Measurements from ENCODE around the gene FBXL16. TPM values are rescaled to one million over a fixed set of nuclear protein-coding genes. Genes with fewer than 3 reads are reported as not detected.
A peak's percentile ranks its signal among the peaks of the same experiment; 100 is the strongest.

Gene FBXL16
- total and polyA plus RNA-seq, 2 experiments from 2014 or later: 8.9 to 12.6 TPM

DNA sequence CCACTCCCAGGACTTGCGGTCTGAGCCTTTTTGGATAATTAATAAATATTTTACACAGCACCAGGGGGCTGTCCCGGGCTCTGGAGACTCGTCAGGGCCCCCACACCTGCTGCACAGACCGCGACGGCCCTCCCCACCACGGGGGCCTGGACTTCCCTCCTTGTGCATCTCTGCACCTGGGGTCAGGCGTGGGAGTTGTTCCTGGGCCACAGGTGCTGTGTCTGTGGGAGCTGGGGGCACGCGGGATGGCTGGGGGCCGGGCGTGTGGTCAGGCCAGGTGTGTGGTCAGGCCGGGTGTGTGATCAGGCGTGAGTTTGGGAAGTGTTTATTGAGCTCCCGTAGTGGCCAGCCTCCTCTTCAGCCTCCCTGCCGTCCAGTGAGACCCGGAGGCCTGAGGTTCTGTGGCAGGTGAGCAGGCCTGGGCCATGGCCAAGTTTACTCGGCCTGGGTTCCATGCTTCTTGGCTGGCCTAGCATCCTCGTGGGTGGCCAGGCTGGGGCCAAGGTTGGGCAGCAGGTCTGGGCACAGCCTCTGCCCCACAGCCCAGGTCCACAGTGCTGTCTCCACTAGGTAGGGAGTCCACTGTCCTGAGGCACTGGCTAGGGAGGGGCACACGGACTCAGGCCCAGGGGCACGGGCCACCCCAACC lies 27.3 kb downstream of the FBXL16 start (continued):
- no peak for TF ChIP-seq EZH2phosphoT487 (IDR thresholded peaks at IDR 0.05; ENCODE audit: unreplicated experiment)
- TF ChIP-seq, protein P1, sequence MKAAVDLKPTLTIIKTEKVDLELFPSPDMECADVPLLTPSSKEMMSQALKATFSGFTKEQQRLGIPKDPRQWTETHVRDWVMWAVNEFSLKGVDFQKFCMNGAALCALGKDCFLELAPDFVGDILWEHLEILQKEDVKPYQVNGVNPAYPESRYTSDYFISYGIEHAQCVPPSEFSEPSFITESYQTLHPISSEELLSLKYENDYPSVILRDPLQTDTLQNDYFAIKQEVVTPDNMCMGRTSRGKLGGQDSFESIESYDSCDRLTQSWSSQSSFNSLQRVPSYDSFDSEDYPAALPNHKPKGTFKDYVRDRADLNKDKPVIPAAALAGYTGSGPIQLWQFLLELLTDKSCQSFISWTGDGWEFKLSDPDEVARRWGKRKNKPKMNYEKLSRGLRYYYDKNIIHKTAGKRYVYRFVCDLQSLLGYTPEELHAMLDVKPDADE (IDR thresholded peaks at IDR 0.05): no peak

DNA sequence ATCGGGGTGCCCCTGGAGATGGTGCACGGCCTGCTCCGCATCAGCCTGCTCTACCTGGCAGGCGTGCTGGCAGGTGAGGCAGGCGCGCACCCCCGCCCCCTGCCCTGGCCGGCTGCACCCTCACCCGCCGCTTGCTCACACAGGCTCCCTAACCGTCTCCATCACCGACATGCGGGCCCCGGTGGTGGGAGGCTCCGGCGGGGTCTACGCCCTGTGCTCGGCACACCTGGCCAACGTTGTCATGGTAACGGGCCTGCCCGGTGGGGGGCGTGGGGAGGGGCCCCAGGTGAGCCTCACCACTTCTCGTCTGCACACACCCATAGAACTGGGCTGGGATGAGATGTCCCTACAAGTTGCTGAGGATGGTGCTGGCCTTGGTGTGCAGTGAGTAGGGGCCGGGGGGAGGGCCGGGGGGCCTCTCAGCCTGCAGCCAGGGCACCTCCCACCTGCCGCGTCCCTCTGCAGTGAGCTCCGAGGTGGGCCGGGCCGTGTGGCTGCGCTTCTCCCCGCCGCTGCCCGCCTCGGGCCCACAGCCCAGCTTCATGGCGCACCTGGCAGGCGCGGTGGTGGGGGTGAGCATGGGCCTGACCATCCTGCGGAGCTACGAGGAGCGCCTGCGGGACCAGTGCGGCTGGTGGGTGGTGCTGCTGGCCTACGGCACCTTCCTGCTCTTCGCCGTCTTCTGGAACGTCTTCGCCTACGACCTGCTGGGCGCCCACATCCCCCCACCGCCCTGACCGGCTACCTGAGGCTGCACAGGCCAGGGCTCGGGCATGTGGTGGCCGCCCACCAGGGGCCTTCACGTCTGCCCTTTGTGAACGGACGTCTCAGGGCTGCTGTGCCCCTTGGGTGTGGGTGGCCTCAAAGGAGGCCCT lies 28.0 kb downstream of the FBXL16 start:
- Histone ChIP-seq H3K4me1 (ENCODE audit: insufficient read depth) (peaks cover 11% of the 10 kb centered on the region; the same call in 1 of the 2 replicates), H3K27me3 (ENCODE audit: insufficient read depth) (no peaks in the 10 kb centered on the region), H3K36me3 (ENCODE audit: insufficient read depth) (no peaks in the 10 kb centered on the region; the same call in 1 of the 2 replicates), H2AFZ (no peak overlapping the region), H3K79me2 (replicated peaks; ENCODE audit: insufficient read depth) (peaks cover 9% of the 10 kb centered on the region; the same call in 1 of the 2 replicates), H3F3A (replicated peaks; ENCODE audit: low read depth) (peaks cover 33% of the 10 kb centered on the region), H3K9me2 (ENCODE audit: insufficient read depth) (no peaks in the 10 kb centered on the region), H3K4me3 (peak overlapping the region; percentile 48), H3K4me2 (peak overlapping the region; percentile 74), H3K27ac (ENCODE audit: low read depth) (no peak overlapping the region), H4K20me1 (replicated peaks; ENCODE audit: insufficient read depth) (peaks cover 17% of the 10 kb centered on the region)
- ATAC-seq (peak; percentile 21), DNase-seq (ENCODE audit: low spot score) (peak; percentile 77)
- no peaks in the 10 kb centered on the region; the same call in 1 of the 3 replicates for H3K9me3 Mint-ChIP-seq
- H3K4me3 Mint-ChIP-seq: peak overlapping the region; percentile 36; the same call in 1 of the 3 replicates
- H3K4me1 Mint-ChIP-seq: peaks cover 31% of the 10 kb centered on the region
- H3K27ac Mint-ChIP-seq: no peak overlapping the region
- TF ChIP-seq EZH2 (IDR thresholded peaks at IDR 0.05; ENCODE audit: low read depth, unreplicated experiment): no peak
- TF ChIP-seq, protein P2, sequence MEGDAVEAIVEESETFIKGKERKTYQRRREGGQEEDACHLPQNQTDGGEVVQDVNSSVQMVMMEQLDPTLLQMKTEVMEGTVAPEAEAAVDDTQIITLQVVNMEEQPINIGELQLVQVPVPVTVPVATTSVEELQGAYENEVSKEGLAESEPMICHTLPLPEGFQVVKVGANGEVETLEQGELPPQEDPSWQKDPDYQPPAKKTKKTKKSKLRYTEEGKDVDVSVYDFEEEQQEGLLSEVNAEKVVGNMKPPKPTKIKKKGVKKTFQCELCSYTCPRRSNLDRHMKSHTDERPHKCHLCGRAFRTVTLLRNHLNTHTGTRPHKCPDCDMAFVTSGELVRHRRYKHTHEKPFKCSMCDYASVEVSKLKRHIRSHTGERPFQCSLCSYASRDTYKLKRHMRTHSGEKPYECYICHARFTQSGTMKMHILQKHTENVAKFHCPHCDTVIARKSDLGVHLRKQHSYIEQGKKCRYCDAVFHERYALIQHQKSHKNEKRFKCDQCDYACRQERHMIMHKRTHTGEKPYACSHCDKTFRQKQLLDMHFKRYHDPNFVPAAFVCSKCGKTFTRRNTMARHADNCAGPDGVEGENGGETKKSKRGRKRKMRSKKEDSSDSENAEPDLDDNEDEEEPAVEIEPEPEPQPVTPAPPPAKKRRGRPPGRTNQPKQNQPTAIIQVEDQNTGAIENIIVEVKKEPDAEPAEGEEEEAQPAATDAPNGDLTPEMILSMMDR (conservative IDR thresholded peaks at IDR 0.05; ENCODE audit: low read depth in 2 of 2): no peak
- no peak for TF ChIP-seq JUNB (IDR thresholded peaks at IDR 0.05; ENCODE audit: unreplicated experiment)
- TF ChIP-seq NANOG (IDR thresholded peaks at IDR 0.05; ENCODE audit: borderline replicate concordance): no peak
- H3K27me3 Mint-ChIP-seq (ENCODE audit: insufficient read depth, low read depth, poor library complexity): peaks cover 20% of the 10 kb centered on the region
- peaks cover 23% of the 10 kb centered on the region for H3K36me3 Mint-ChIP-seq (ENCODE audit: low read depth)

DNA sequence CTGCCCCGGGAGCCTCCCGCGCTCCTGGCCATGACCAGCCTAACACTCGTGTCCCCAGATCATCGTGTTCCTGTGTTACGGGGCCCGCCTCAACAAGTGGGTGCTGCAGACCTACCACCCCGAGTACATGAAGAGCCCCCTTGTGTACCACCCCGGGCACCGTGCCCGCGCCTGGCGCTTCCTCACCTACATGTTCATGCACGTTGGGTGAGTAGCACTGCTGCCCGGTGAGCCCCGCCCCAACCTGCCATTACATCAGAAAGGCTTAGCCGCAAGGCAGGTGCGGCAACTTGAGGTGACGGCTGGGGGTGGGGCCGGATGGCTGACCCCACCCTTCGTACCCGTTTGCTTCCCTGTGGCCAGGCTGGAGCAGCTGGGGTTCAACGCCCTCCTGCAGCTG lies 28.7 kb downstream of the FBXL16 start:
- TF ChIP-seq EZH2phosphoT487 (IDR thresholded peaks at IDR 0.05; ENCODE audit: unreplicated experiment) (no peak), ZNF114 (CRISPR knock-in tag; IDR thresholded peaks at IDR 0.05) (no peak), POLR2AphosphoS5 (IDR thresholded peaks at IDR 0.05; ENCODE audit: low read depth) (peak; percentile 20; the same call in 1 of the 2 replicates)

More for the DNA sequence above, 28.7 kb downstream of the FBXL16 start:
- no peak overlapping the region for H2AFZ ChIP-seq
- peak overlapping the region; percentile 74 for H3K4me2 ChIP-seq
- ATAC-seq: peak; percentile 5
- DNase-seq (ENCODE audit: low spot score): peak; percentile 54
- Mint-ChIP-seq H3K27me3 (ENCODE audit: insufficient read depth, low read depth, poor library complexity) (peaks cover 17% of the 10 kb centered on the region), H3K9me3 (no peaks in the 10 kb centered on the region; the same call in 1 of the 3 replicates), H3K4me3 (peak overlapping the region; percentile 36; the same call in 2 of the 3 replicates), H3K4me1 (peaks cover 27% of the 10 kb centered on the region), H3K27ac (no peak overlapping the region; the same call in 1 of the 2 replicates), H3K36me3 (ENCODE audit: low read depth) (peaks cover 17% of the 10 kb centered on the region)
- H3K4me3 ChIP-seq: peak overlapping the region; percentile 48
- H3K79me2 ChIP-seq (replicated peaks; ENCODE audit: insufficient read depth): peaks cover 9% of the 10 kb centered on the region; the same call in 1 of the 2 replicates
- peaks cover 27% of the 10 kb centered on the region for H3F3A ChIP-seq (replicated peaks; ENCODE audit: low read depth)
- peaks cover 10% of the 10 kb centered on the region for H4K20me1 ChIP-seq (replicated peaks; ENCODE audit: insufficient read depth)
- no peaks in the 10 kb centered on the region for H3K27me3 ChIP-seq (ENCODE audit: insufficient read depth)
- peaks cover 11% of the 10 kb centered on the region; the same call in 1 of the 2 replicates for H3K4me1 ChIP-seq (ENCODE audit: insufficient read depth)
- H3K9me2 ChIP-seq (ENCODE audit: insufficient read depth): no peaks in the 10 kb centered on the region
- H3K27ac ChIP-seq (ENCODE audit: low read depth): no peak overlapping the region
- no peaks in the 10 kb centered on the region for H3K36me3 ChIP-seq (ENCODE audit: insufficient read depth)

All from GM23338 (cell line).